Lower lobe of right lung (tissue), 2 donors: Measurements from ENCODE around the gene EIF2B4. TPM values are rescaled to one million over a fixed set of nuclear protein-coding genes. Genes with fewer than 3 reads are reported as not detected.

ENCODE experiments used
- ATAC-seq, 2 donors: fragments of 200-7000 bp; cut with Tn5 transposase; one replicate each; pipeline ENCODE4 v1.9.1; 2020 to 2022; ENCODE audit warnings: mild to moderate bottlenecking in 2 of 2, moderate library complexity in 2 of 2
- DNase-seq: peaks from one replicate; pipeline ENCODE4 v3.0.0-alpha.2; 2020
- H3K27ac ChIP-seq: fragments of 200-600 bp; one replicate; pipeline ENCODE4 v1.8.0; 2022
- H3K27me3 ChIP-seq: fragments of 200-600 bp; one replicate; pipeline ENCODE4 v1.8.0; 2022; ENCODE audit warnings: low read depth
- H3K36me3 ChIP-seq: fragments of 200-600 bp; one replicate; pipeline ENCODE4 v1.8.0; 2022; ENCODE audit warnings: mild to moderate bottlenecking
- H3K4me1 ChIP-seq: fragments of 200-600 bp; one replicate; pipeline ENCODE4 v1.8.0; 2022
- H3K4me3 ChIP-seq: fragments of 200-600 bp; one replicate; pipeline ENCODE4 v1.8.0; 2022; ENCODE audit warnings: mild to moderate bottlenecking
- H3K9me3 ChIP-seq: fragments of 200-600 bp; one replicate; pipeline ENCODE4 v1.8.0; 2022
- intact Hi-C: fragments of 100-400 bp; cut with DNase I; formaldehyde crosslinking; loops from one replicate; pipeline ENCODE4 v1.11.0; 2022
- total RNA-seq: library from RNA; stranded (reverse); fragmentation: NEBNext Ultra II Directional; extraction: Animal tissue kit (Norgen Biotek cat#: 25700); gene quantifications from one replicate; pipeline ENCODE4 v1.2.1, GENCODE V29; 2021
- TF ChIP-seq, protein P1 (sequence below): fragments of 200-600 bp; IDR thresholded peaks from one replicate; pipeline ENCODE4 v1.8.0; 2022; ENCODE audit warnings: antibody characterized with exemption, mild to moderate bottlenecking
- donor health status: DM: no; HTN: yes; CAD: no; lungs with severe emphysema.

EIF2B4 gene
- total RNA-seq, 1 donor from 2014 or later: 32.9 TPM

DNA sequence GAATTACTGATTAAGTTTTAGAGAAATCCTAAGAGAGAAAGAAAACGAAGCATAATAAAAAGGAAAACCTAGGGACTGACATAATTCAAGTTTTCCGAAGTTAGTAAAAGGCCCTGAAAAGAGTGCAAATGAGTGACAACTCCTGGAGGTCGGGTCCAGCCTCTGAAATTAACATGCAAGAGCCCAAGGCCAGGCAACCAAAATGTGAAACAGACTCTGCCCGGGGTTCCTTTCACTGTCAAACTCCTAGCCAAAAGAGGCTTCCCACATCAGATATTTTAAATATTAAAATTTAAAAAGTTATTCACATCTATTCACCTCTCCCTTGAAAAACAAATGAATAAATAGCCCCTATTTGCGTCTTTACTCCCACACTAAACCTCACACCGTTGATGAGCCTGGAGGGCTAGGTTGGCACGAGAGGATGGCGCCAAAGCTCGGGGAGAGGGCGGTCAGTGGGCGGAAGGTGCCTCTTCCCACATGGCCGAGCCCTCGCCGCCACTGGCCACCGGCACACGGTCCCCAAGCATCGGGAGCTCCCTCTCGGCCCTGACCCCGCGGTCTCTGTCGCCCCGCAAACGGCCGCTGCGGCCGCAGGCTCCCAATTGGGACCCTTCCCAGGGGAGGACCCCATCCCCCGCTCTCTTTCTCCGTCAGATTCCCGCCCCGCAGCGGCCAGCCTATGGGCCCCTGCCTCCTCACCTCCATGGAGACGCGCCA is 38.6 kb upstream of the EIF2B4 start:
- no peak for DNase-seq
- peaks cover 3% of the 10 kb centered on the region for H3K36me3 ChIP-seq
- H3K4me3 ChIP-seq: peak overlapping the region; percentile 99
- peak overlapping the region; percentile 92 for H3K27ac ChIP-seq
- TF ChIP-seq, protein P1, sequence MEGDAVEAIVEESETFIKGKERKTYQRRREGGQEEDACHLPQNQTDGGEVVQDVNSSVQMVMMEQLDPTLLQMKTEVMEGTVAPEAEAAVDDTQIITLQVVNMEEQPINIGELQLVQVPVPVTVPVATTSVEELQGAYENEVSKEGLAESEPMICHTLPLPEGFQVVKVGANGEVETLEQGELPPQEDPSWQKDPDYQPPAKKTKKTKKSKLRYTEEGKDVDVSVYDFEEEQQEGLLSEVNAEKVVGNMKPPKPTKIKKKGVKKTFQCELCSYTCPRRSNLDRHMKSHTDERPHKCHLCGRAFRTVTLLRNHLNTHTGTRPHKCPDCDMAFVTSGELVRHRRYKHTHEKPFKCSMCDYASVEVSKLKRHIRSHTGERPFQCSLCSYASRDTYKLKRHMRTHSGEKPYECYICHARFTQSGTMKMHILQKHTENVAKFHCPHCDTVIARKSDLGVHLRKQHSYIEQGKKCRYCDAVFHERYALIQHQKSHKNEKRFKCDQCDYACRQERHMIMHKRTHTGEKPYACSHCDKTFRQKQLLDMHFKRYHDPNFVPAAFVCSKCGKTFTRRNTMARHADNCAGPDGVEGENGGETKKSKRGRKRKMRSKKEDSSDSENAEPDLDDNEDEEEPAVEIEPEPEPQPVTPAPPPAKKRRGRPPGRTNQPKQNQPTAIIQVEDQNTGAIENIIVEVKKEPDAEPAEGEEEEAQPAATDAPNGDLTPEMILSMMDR: no peak
- peak; percentile 58 to 68 for ATAC-seq
- intact Hi-C loops: no loop called here
- H3K9me3 ChIP-seq: no peaks in the 10 kb centered on the region
- no peaks in the 10 kb centered on the region for H3K27me3 ChIP-seq
- H3K4me1 ChIP-seq: peaks cover 31% of the 10 kb centered on the region

DNA sequence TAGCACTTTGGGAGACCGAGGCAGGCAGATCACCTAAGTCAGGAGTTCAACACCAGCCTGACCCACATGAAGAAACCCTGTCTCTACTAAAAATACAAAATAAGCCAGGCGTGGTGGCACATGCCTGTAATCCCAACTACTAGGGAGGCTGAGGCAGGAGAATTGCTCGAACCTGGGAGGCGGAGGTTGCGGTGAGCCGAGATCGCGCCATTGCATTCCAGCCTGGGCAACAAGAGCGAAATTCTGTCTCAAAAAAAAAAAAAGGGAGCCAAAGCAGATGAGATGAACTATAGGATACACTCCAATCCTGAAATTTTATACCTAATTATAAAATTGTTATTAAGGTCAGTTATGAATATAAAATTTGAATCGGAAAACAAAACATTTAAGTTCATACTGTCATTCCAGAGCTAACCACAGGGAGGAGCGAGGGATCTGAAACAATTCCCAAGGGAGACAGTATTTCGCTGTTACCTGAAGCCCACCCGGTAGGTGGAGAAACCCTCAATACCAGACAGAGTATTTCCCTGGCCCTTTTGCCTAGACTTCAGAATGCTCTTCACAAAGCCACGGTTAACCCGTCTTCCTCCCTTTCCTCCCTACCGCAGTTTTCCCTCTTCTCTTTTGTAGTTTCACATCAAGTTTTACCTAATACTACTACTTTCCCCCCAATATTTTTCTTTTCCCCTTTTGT is 37.8 kb upstream of the EIF2B4 start:
- H3K36me3 ChIP-seq: peaks cover 10% of the 10 kb centered on the region
- H3K27me3 ChIP-seq: no peaks in the 10 kb centered on the region
- no peak overlapping the region for H3K27ac ChIP-seq
- TF ChIP-seq, protein P1: peak; percentile 50
- intact Hi-C loops: no loop called here
- DNase-seq: no peak
- H3K4me3 ChIP-seq: peak overlapping the region; percentile 99
- no peak for ATAC-seq
- H3K9me3 ChIP-seq: no peaks in the 10 kb centered on the region
- peaks cover 31% of the 10 kb centered on the region for H3K4me1 ChIP-seq

DNA sequence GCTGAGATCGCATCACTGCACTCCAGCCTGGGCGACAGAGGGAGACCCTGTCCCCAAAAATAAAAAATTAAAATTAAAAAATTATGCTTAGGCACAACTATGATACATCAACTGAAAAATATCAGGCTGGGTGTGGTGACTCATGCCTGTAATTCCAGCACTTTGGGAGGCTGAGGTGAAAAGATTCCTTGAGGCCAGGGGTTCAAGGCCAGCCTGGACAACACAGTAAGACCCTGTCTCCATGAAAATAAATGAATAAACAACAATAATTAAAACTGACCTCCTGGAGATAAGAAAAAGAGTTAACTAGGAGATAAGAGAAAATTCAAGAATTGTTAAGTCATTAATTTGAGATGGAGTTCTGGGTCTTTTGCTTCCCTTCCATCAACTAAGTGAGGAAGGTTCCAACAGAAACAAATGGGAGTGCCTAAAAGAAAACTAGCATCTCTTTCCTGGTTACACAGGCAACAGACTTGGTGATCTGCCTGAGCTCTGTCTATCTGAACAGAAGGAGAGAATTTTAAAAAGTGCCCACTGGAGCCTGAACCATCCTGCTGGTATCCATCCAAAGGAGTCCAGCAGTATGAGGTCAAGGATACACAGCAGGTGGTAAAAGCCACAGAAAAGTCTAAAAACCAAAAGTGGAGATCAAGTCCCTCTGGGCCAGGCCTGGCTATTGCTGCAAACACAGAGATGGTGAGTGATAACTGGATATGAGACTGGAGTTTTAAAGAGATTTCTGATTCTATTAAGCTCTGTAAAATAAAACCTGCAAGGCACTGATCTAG is 30.4 kb upstream of the EIF2B4 start:
- Histone ChIP-seq H3K27me3 (no peaks in the 10 kb centered on the region), H3K4me3 (no peak overlapping the region), H3K9me3 (no peaks in the 10 kb centered on the region), H3K27ac (no peak overlapping the region), H3K36me3 (peaks cover 13% of the 10 kb centered on the region), H3K4me1 (no peaks in the 10 kb centered on the region)
- intact Hi-C loops: no loop called here
- ATAC-seq (no peak), DNase-seq (no peak)
- TF ChIP-seq, protein P1: no peak

DNA sequence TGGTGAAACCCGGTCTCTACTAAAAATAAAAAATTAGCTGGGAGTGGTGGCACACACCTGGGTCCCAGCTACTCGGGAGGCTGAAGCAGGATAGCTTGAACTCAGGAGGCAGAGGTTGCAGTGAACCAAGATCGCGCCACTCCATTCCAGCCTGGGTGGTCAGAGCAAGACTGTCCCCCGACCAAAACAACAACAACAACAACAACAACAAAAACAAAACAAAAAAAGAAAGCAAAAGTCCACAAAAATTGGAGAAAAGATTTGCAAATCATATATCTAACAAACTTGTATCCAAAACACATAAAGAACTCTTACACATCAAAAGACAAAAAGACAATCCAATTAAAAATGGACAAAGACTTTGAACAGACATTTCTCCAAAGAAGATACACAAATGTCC is 28.8 kb upstream of the EIF2B4 start:
- Histone ChIP-seq H3K27me3 (no peaks in the 10 kb centered on the region), H3K27ac (no peak overlapping the region), H3K9me3 (no peaks in the 10 kb centered on the region), H3K36me3 (peaks cover 10% of the 10 kb centered on the region), H3K4me1 (no peaks in the 10 kb centered on the region), H3K4me3 (no peak overlapping the region)
- TF ChIP-seq, protein P1: no peak
- DNase-seq (no peak), ATAC-seq (no peak)
- intact Hi-C loops: no loop called here

DNA sequence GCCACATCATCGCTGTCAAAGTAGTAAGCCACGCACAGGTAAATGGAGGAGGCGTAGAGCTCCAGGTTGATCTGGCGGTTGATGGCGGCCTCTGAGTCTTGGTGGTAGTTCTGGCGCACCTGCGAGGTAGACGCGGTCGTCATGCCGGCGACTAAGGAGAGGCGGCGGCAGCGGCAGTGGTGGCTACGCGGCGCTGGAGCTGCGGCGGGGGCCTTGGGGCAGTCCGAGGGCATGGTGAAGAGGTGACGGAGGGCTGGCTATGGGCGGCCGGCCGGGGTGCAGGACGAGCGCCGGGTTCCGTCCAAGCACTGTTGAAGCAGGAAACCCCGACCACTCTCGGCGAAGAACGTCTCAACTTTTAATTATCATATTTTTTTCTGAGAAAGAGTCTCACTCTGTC is 23.1 kb upstream of the EIF2B4 start:
- DNase-seq: no peak
- H3K27ac ChIP-seq: no peak overlapping the region
- H3K4me3 ChIP-seq: no peak overlapping the region
- TF ChIP-seq, protein P1: no peak
- ATAC-seq: no peak
- intact Hi-C loops: no loop called here
- H3K36me3 ChIP-seq: peaks cover 13% of the 10 kb centered on the region
- H3K4me1 ChIP-seq: no peaks in the 10 kb centered on the region
- no peaks in the 10 kb centered on the region for H3K27me3 ChIP-seq
- H3K9me3 ChIP-seq: no peaks in the 10 kb centered on the region
